ENCODE data around the gene RASGEF1C.

DNA sequence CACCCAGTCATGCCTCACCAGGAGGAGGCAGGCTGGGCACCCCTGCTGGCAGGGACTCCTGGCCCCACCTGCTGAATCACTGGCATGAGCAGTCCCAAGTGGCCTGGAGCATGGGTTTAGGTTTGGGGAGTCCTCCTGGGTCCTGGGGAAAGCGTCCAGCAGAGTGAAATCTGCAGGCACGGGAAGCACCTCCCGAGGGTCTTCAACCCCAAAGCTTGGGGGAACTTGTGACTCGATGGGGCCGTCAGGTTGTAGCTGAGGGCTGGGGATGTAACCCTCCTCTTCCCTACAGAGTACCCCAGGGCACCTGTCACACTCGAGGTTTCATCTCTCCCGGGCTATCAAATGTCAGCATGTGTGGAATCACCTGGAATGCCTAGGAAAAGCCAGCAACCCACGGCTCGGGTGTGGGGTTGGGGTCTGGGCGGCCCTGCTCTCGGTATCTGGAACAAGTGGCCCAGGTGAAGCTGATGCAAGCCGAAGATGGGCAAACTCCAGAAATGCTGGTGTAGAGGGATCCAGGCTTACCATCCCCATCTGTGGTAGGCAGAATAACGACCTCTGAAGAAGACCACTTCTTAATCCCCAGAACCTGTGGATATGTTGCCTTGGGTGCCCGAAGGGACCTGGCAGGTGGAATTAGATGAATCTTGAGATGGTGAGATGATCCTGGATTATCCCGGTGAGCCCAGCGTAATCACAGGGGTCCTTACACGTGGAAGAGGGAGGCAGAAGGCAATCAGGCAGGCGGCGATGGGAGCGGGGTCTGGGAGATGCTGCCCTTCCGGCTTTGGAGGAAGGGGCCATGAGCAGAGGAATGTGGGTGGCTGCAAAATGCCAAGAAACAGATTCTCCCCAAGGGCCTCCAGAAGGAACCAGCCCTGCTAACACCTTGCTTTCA lies 6.1 kb upstream of the RASGEF1C start:
- TF ChIP-seq POLR2AphosphoS5 (IDR thresholded peaks at IDR 0.05; ENCODE audit: borderline replicate concordance, low read depth, low read length), result no peak
- TF ChIP-seq EZH2 (IDR thresholded peaks at IDR 0.05), result no peak
